Endothelial cell of umbilical vein (primary cell): Measurements from ENCODE around the gene C16orf90. TPM values are rescaled to one million over a fixed set of nuclear protein-coding genes. Genes with fewer than 3 reads are reported as not detected.
"Not testable (repeated sequence)": the region's sequence is repeated elsewhere in the genome, so short reads cannot be mapped to it uniquely, and the experiment has no call there.

Source experiments
- BruUV-seq: library from RNA; stranded (reverse); fragments of 400-500 nt; replicated peaks from 2 replicates; lab custom pipeline; 2021; lab: Mats Ljungman, UMichigan
- CTCF ChIA-PET: fragments of 300-600, 350-600 bp; sonication (Branson Sonifier 250); formaldehyde crosslinking; loops from one replicate; lab custom pipeline; 2021; ENCODE audit warnings: antibody characterized with exemption, inconsistent platforms; lab: Charles Lee
- POLR2A ChIA-PET: fragments of 300-600, 350-600 bp; sonication (Branson Sonifier 250); formaldehyde crosslinking; loops from one replicate; lab custom pipeline; 2021; ENCODE audit warnings: antibody characterized with exemption, inconsistent platforms; lab: Charles Lee
- DNase-seq: peaks from one replicate; pipeline ENCODE4 v3.0.0-alpha.2; 2011; ENCODE audit warnings: low read depth, low spot score
- FAIRE-seq: peaks from 2 replicates; lab custom pipeline; 2011; peaks lifted over from hg19 to GRCh38; lab: Jason Lieb, UNC
- H2AFZ ChIP-seq: 2 replicates; pipeline ENCODE4 v1.6.0; 2012; ENCODE audit warnings: low read depth, low read length, control low read depth, inconsistent platforms
- H3K27ac ChIP-seq: 2 replicates; pipeline ENCODE4 v1.5.1; 2011; ENCODE audit warnings: low read depth, mild to moderate bottlenecking, control low read depth, low read length, moderate library complexity; ENCODE audit not compliant: insufficient read depth
- H3K27me3 ChIP-seq, 2 experiments: 2 replicates each; pipeline versions ENCODE4 v1.6.0 to v1.6.1; 2011; ENCODE audit warnings: low read length in 2 of 2, mixed read lengths in 1 of 2; ENCODE audit not compliant: control insufficient read depth in 2 of 2, insufficient read depth in 2 of 2
- H3K36me3 ChIP-seq, 2 experiments: 2 replicates in 1 of 2; 3 replicates in 1 of 2; pipeline ENCODE4 v1.5.1; 2011; ENCODE audit warnings: low read length in 2 of 2, mild to moderate bottlenecking in 1 of 2, moderate library complexity in 1 of 2; ENCODE audit not compliant: control insufficient read depth in 2 of 2, insufficient read depth in 2 of 2; ENCODE audit errors: extremely low read depth in 1 of 2
- H3K4me1 ChIP-seq: 3 replicates; pipeline ENCODE4 v1.5.1; 2011; ENCODE audit warnings: mild to moderate bottlenecking, low read length; ENCODE audit not compliant: control insufficient read depth, insufficient read depth; ENCODE audit errors: extremely low read depth
- H3K4me2 ChIP-seq: 2 replicates; pipeline ENCODE4 v1.6.1; 2011; ENCODE audit warnings: low read length, control low read depth, mixed read lengths; ENCODE audit not compliant: insufficient read depth
- H3K4me3 ChIP-seq, 3 experiments: fragments of 200-600 bp in 1 of 3; sonication (generic), shearing (Covaris generic) in 1 of 3; replicated peaks in 1 of 3; 2 replicates each; pipeline ENCODE4 v1.5.1; 2011 to 2016; ENCODE audit warnings: control low read depth in 3 of 3, low read length in 3 of 3, mild to moderate bottlenecking in 2 of 3, inconsistent platforms in 1 of 3, low read depth in 1 of 3, moderate library complexity in 1 of 3; ENCODE audit not compliant: insufficient read depth in 1 of 3
- H3K79me2 ChIP-seq: 2 replicates; pipeline ENCODE4 v1.6.0; 2012; ENCODE audit warnings: low read length, inconsistent platforms; ENCODE audit not compliant: control insufficient read depth, insufficient read depth
- H3K9ac ChIP-seq: replicated peaks from 2 replicates; pipeline ENCODE3; 2011; ENCODE audit warnings: low read length, control low read depth; ENCODE audit not compliant: insufficient read depth; ENCODE audit errors: extremely low read depth
- H3K9me1 ChIP-seq: replicated peaks from 3 replicates; pipeline ENCODE4 v1.6.0; 2011; ENCODE audit warnings: mild to moderate bottlenecking, low read length; ENCODE audit not compliant: control insufficient read depth, insufficient read depth; ENCODE audit errors: extremely low read depth
- H3K9me3 ChIP-seq: replicated peaks from 2 replicates; pipeline ENCODE4 v1.5.1; 2012; ENCODE audit warnings: low read length, inconsistent platforms; ENCODE audit not compliant: control insufficient read depth, insufficient read depth
- H4K20me1 ChIP-seq: replicated peaks from 2 replicates; pipeline ENCODE3; 2011; ENCODE audit warnings: mild to moderate bottlenecking, low read length; ENCODE audit not compliant: control insufficient read depth, insufficient read depth; ENCODE audit errors: extremely low read depth
- EZH2 ChIP-seq: IDR thresholded peaks from 2 replicates; pipeline ENCODE4 v1.6.1; 2012; ENCODE audit warnings: borderline replicate concordance, low read depth, mild to moderate bottlenecking, moderate library complexity, low read length, inconsistent platforms; ENCODE audit not compliant: severe bottlenecking
- FOS ChIP-seq: IDR thresholded peaks from 2 replicates; pipeline ENCODE4 v1.6.1; 2011; ENCODE audit warnings: mild to moderate bottlenecking, low read length, moderate library complexity, borderline replicate concordance; ENCODE audit not compliant: insufficient read depth
- GATA2 ChIP-seq: IDR thresholded peaks from 2 replicates; pipeline ENCODE4 v1.7.0; 2011; ENCODE audit warnings: low read depth, mild to moderate bottlenecking, moderate library complexity, mixed read lengths, low read length; ENCODE audit not compliant: insufficient read length, insufficient read depth
- JUN ChIP-seq: IDR thresholded peaks from 2 replicates; pipeline ENCODE4 v1.6.1; 2011; ENCODE audit warnings: borderline replicate concordance, low read depth; ENCODE audit not compliant: insufficient read length, insufficient read depth
- MYC ChIP-seq: IDR thresholded peaks from one replicate; pipeline ENCODE4 v1.6.1; 2011; ENCODE audit warnings: mild to moderate bottlenecking, low read depth, low read length
- POLR2AphosphoS5 ChIP-seq: IDR thresholded peaks from 2 replicates; pipeline ENCODE4 v1.6.1; 2012; ENCODE audit warnings: low read depth, mild to moderate bottlenecking, control low read depth, low read length, moderate library complexity; ENCODE audit not compliant: insufficient read depth
- dilution Hi-C: fragments of 300-500 bp; cut with MboI; formaldehyde crosslinking; loops from one replicate; pipeline ENCODE4 v1.15.0; 2019; ENCODE audit warnings: low sequenced_read_pairs; ENCODE audit not compliant: extremely low pct_ligation_motif_present
- intact Hi-C: fragments of 100-400 bp; cut with micrococcal nuclease; formaldehyde crosslinking; loops from one replicate; pipeline ENCODE4 v1.10.0; 2022
- polyA plus RNA-seq, 4 experiments: library from polyadenylated mRNA; depleted of rRNA in 3 of 4; stranded (reverse) in 3 of 4; unstranded in 1 of 4; fragments of >200 nt; gene quantifications; 2 replicates each; pipeline versions ENCODE4 v1.2.1 to v1.2.3, GENCODE V29; 2011 to 2012; ENCODE audit warnings: missing spikeins in 1 of 4
- total RNA-seq: library from RNA; stranded (reverse); gene quantifications from 2 replicates; pipeline ENCODE4 v1.2.3, GENCODE V29; 2021
- TF ChIP-seq, protein P1 (sequence below), 2 donors: IDR thresholded peaks; 1 replicate in 1 of 2; 2 replicates in 1 of 2; pipeline ENCODE4 v1.5.1; 2011; ENCODE audit warnings: low read length in 2 of 2, mild to moderate bottlenecking in 2 of 2, moderate library complexity in 2 of 2, control low read depth in 1 of 2, inconsistent platforms in 1 of 2, low read depth in 1 of 2; ENCODE audit not compliant: insufficient read depth in 1 of 2; ENCODE audit errors: extremely low read depth in 1 of 2
- TF ChIP-seq, protein P2 (sequence below): IDR thresholded peaks from 2 replicates; pipeline ENCODE4 v1.6.1; 2011; ENCODE audit not compliant: insufficient read depth, insufficient read length

C16orf90 gene
- total and polyA plus RNA-seq, 2 donors (not counting 3 experiments of a cell fraction or from before 2014, with no cell fraction given): not detected

DNA sequence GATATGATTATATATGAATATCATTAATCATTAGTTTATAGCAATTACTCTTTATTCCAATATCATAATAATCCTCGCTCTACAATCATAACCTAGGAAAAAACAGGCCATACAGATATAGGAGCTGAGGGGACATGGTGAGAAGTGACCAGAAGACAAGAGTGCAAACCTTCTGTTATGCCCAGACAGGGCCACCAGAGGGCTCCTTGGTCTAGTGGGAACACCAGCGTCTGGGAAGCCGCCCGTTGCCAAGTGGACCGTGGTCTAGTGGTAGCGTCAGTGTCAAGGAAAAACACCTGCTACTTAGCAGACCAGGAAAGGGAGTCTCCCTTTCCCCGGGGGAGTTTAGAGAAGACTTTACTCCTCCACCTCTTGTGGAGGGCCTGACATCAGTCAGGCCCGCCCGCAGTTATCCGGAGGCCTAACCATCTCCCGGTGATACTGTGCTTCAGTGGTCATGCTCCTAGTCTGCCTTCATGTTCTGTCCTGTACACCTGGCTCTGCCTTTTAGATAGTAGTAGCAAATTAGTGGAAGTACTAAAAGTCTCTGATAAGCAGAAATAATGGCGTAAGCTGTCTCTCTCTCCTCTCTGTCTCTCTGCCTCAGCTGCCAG is 32.0 kb upstream of the C16orf90 start:
- H3K36me3 ChIP-seq: peaks cover 0 to 21% of the 10 kb centered on the region in 2 experiments
- H3K27me3 ChIP-seq, H3K4me3 ChIP-seq, dilution Hi-C loops, H3K4me2 ChIP-seq, H3K79me2 ChIP-seq, H4K20me1 ChIP-seq, POLR2A ChIA-PET, H3K9ac ChIP-seq, H3K4me1 ChIP-seq, H2AFZ ChIP-seq, intact Hi-C loops, BruUV-seq, H3K9me1 ChIP-seq, H3K27ac ChIP-seq, H3K9me3 ChIP-seq: not testable (repeated sequence)
- DNase-seq (peak; percentile 40), FAIRE-seq (peak; percentile 86)
- CTCF ChIA-PET: interaction anchor here (1.0 to 1.9 kb wide), 7 partner anchors 9 to 173 kb away, joined by 3 to 8 read pairs (median 3); partner anchors contain the start of gene SLX4
- TF ChIP-seq, protein P1, sequence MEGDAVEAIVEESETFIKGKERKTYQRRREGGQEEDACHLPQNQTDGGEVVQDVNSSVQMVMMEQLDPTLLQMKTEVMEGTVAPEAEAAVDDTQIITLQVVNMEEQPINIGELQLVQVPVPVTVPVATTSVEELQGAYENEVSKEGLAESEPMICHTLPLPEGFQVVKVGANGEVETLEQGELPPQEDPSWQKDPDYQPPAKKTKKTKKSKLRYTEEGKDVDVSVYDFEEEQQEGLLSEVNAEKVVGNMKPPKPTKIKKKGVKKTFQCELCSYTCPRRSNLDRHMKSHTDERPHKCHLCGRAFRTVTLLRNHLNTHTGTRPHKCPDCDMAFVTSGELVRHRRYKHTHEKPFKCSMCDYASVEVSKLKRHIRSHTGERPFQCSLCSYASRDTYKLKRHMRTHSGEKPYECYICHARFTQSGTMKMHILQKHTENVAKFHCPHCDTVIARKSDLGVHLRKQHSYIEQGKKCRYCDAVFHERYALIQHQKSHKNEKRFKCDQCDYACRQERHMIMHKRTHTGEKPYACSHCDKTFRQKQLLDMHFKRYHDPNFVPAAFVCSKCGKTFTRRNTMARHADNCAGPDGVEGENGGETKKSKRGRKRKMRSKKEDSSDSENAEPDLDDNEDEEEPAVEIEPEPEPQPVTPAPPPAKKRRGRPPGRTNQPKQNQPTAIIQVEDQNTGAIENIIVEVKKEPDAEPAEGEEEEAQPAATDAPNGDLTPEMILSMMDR (IDR thresholded peaks at IDR 0.05; ENCODE audit: extremely low read depth in 1 of 2, insufficient read depth in 1 of 2, low read depth in 1 of 2, low read length in 2 of 2): peak; percentile 33 to 66

DNA sequence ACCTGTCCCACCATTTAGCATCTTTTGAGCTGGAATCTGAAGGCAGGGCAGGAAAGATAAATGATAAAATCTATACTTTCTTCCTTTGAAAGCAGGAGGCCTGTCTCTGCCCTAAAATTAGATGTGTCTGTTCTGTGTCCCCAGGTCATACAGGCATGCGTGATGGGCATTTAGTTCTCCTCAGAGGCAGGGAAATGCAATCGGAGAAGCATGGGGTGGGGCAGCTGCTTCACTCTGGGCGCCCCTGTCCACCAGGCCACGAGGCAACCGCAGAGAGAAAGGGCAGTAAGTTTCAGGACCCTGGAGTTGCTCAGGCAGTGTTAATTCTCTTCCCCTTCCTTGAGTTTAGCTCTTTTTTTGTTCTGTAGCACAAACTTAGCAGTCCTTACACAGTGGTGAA is 30.7 kb upstream of the C16orf90 start:
- H3K4me1 ChIP-seq: no peaks in the 10 kb centered on the region
- BruUV-seq: no TSS peak
- TF ChIP-seq, protein P2, sequence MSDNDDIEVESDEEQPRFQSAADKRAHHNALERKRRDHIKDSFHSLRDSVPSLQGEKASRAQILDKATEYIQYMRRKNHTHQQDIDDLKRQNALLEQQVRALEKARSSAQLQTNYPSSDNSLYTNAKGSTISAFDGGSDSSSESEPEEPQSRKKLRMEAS: no peak
- TF ChIP-seq EZH2 (no peak), JUN (no peak), MYC (no peak), GATA2 (no peak), FOS (no peak), POLR2AphosphoS5 (no peak)
- TF ChIP-seq, protein P1 (IDR thresholded peaks at IDR 0.05; ENCODE audit: extremely low read depth in 1 of 2, insufficient read depth in 1 of 2, low read depth in 1 of 2, low read length in 2 of 2): no peak
- no peak for DNase-seq
- no peak overlapping the region for H3K9ac ChIP-seq
- no peaks in the 10 kb centered on the region for H3K27me3 ChIP-seq
- POLR2A ChIA-PET: no interaction called here
- no peaks in the 10 kb centered on the region for H3K9me3 ChIP-seq
- CTCF ChIA-PET: interaction anchor here (1.5 to 1.9 kb wide), 3 partner anchors 10 to 164 kb away, joined by 5 to 8 read pairs (median 6); no protein-coding TSS in a partner anchor
- dilution Hi-C loops (no loop called here), intact Hi-C loops (no loop called here)
- FAIRE-seq: no peak
- H3K4me3 ChIP-seq: no peak overlapping the region
- no peak overlapping the region for H3K4me2 ChIP-seq
- no peaks in the 10 kb centered on the region for H4K20me1 ChIP-seq
- H3K9me1 ChIP-seq: no peaks in the 10 kb centered on the region
- no peaks in the 10 kb centered on the region for H3K79me2 ChIP-seq
- H3K36me3 ChIP-seq: peaks cover 0 to 21% of the 10 kb centered on the region in 2 experiments
- no peak overlapping the region for H3K27ac ChIP-seq
- H2AFZ ChIP-seq: no peak overlapping the region
